ENCODE measurements around the gene USP36. TPM values are rescaled to one million over a fixed set of nuclear protein-coding genes. Genes with fewer than 3 reads are reported as not detected.

USP36 gene
- total RNA-seq, 3 donors from 2014 or later: 50.2 to 58.8 (median 55.4) TPM

DNA sequence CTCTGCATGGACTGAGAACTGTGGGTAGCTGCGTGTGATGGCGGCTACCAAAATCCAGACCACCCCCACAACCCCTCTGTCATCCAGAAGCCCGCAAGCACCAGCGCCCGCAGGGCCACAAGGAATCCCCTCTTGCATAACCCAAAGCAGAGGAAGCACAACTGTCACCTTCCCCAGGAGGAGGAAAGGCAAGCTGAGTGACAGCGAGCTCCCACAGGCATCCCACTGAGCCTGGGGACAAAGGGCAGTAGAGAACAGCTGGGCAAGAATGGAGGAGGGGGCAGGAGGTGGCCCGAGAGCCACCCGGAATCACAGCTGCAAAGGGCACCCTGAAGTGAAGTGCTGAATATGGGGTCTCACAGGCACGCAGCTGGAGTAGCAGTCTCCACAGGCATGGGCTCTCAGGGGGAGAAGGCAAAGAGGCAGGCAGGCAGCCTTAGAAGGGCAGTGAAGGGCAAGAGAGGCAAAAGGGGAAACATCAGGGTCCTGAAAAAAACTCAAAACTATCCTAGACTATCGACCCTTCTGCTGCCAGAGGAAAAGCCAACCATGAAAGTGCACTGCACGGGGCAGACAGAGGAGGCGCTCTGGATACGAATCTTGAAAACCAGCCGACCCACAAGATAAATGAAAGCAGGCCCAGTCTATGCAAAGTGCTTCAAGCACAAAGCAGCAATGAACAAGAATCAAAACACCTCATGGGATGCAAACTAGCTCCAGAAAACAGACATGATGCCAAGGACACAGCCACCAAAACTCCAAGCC lies 17.1 kb downstream of the USP36 start:
- no peak for DNase-seq (ENCODE audit: low spot score in 2 of 2)
- no peaks in the 10 kb centered on the region for H3K4me1 ChIP-seq
- H3K27me3 ChIP-seq: no peaks in the 10 kb centered on the region
- H3K4me3 ChIP-seq: no peak overlapping the region
- no peaks in the 10 kb centered on the region for H3K36me3 ChIP-seq
- TF ChIP-seq, protein P1, sequence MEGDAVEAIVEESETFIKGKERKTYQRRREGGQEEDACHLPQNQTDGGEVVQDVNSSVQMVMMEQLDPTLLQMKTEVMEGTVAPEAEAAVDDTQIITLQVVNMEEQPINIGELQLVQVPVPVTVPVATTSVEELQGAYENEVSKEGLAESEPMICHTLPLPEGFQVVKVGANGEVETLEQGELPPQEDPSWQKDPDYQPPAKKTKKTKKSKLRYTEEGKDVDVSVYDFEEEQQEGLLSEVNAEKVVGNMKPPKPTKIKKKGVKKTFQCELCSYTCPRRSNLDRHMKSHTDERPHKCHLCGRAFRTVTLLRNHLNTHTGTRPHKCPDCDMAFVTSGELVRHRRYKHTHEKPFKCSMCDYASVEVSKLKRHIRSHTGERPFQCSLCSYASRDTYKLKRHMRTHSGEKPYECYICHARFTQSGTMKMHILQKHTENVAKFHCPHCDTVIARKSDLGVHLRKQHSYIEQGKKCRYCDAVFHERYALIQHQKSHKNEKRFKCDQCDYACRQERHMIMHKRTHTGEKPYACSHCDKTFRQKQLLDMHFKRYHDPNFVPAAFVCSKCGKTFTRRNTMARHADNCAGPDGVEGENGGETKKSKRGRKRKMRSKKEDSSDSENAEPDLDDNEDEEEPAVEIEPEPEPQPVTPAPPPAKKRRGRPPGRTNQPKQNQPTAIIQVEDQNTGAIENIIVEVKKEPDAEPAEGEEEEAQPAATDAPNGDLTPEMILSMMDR (IDR thresholded peaks at IDR 0.05): no peak
- TF ChIP-seq POLR2A (IDR thresholded peaks at IDR 0.05): no peak
- no peak for TF ChIP-seq POLR2AphosphoS5 (IDR thresholded peaks at IDR 0.05)
- intact Hi-C loops (cut with DNase I; ENCODE audit: low total_unique reads): no loop called here
- H3K9me3 ChIP-seq: no peaks in the 10 kb centered on the region
- H3K27ac ChIP-seq: peak overlapping the region in 1 of 2 donors; percentile 9

DNA sequence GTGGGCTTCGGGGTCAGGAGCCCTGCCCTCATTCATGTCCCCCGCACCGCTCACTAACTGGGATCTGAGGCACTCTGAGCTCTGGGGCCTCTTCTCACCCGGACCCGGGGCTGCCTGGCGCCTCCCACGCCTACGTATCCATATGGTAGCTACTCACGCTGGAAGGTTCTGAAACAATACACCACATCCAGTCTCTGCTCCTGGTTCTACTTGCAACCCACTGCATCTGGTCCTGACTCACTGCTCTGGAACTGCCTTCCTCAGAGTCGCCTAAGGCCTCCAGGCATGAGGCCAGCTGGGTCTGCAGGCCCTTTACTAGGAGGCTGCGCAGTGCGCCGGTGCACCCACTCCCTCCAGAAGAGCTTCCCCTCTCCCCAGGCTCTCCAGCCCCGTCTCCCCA lies 18.1 kb downstream of the USP36 start:
- Histone ChIP-seq H3K4me1 (no peaks in the 10 kb centered on the region), H3K4me3 (peak overlapping the region in 1 of 3 donors; percentile 34), H3K27ac (peak overlapping the region; percentile 61 to 83), H3K9me3 (no peaks in the 10 kb centered on the region), H3K27me3 (no peaks in the 10 kb centered on the region), H3K36me3 (peaks cover 5% of the 10 kb centered on the region)
- intact Hi-C loops (cut with DNase I; ENCODE audit: low total_unique reads): no loop called here
- DNase-seq (ENCODE audit: low spot score in 2 of 2): no peak
- TF ChIP-seq POLR2A (IDR thresholded peaks at IDR 0.05): no peak
- TF ChIP-seq, protein P1 (IDR thresholded peaks at IDR 0.05): no peak

DNA sequence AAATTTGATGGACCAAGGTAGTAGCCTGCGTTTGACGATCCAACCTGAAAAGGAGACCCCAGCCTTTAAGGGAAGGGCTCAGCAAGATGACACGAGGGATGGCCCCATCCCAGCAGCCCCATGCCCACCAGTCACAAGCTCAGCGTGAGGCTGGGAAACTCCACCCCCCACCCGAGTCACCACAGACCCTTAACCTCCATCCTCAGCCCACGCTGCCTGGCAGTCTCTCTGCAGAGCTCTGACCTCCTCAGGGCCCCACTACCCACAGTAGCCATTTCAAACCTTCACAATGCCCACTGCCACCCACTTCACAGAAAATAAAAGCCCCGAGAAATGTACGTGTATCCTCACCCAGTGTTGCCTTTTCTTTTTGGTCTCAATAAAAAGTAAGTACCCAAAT lies 18.7 kb downstream of the USP36 start:
- no peak for DNase-seq (ENCODE audit: low spot score in 2 of 2)
- H3K4me3 ChIP-seq: no peak overlapping the region
- H3K9me3 ChIP-seq: no peaks in the 10 kb centered on the region
- peaks cover 5% of the 10 kb centered on the region for H3K36me3 ChIP-seq
- TF ChIP-seq POLR2A (IDR thresholded peaks at IDR 0.05): no peak
- no peak for TF ChIP-seq POLR2AphosphoS5 (IDR thresholded peaks at IDR 0.05)
- TF ChIP-seq, protein P1 (IDR thresholded peaks at IDR 0.05): no peak
- intact Hi-C loops (cut with DNase I; ENCODE audit: low total_unique reads): no loop called here
- peak overlapping the region; percentile 61 to 83 for H3K27ac ChIP-seq
- H3K4me1 ChIP-seq: no peaks in the 10 kb centered on the region
- no peaks in the 10 kb centered on the region for H3K27me3 ChIP-seq

DNA sequence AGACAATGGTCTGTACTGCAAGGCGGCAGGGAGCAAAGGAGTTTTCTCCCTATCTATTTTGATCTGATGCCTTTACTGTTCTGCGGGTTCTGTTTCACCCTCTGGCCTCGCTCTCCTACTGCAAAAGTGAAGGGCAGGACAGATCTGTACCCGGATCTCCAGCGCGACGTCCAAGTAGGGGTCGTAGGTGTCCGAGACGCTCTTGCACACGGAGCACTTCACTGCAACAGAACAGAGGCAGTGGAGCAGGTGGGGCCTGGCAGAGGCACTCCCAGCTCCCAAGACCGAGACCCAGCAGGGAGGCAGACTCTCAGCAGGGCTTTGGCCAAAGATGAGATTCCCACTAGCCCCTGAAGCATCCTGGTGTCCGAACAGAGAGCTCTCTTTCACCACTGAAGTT lies 19.8 kb downstream of the USP36 start:
- Histone ChIP-seq H3K27me3 (no peaks in the 10 kb centered on the region), H3K4me3 (no peak overlapping the region), H3K9me3 (no peaks in the 10 kb centered on the region), H3K4me1 (no peaks in the 10 kb centered on the region), H3K27ac (no peak overlapping the region), H3K36me3 (peaks cover 5% of the 10 kb centered on the region)
- intact Hi-C loops (cut with DNase I; ENCODE audit: low total_unique reads): no loop called here
- TF ChIP-seq POLR2AphosphoS5 (IDR thresholded peaks at IDR 0.05): no peak
- TF ChIP-seq, protein P1 (IDR thresholded peaks at IDR 0.05): no peak
- no peak for TF ChIP-seq POLR2A (IDR thresholded peaks at IDR 0.05)
- DNase-seq (ENCODE audit: low spot score in 2 of 2): no peak

All from breast epithelium (tissue), 4 donors.